ENCODE data around the gene LRRC61. TPM values are rescaled to one million over a fixed set of nuclear protein-coding genes. Genes with fewer than 3 reads are reported as not detected.

The LRRC61 gene
- total RNA-seq, 2 donors from 2014 or later = 9.7 to 9.8 TPM

- H3K27me3 ChIP-seq = no peaks in the 10 kb centered on the region
- H3K4me1 ChIP-seq = peaks cover 0 to 20% of the 10 kb centered on the region in 2 donors
- TF ChIP-seq, protein P1, sequence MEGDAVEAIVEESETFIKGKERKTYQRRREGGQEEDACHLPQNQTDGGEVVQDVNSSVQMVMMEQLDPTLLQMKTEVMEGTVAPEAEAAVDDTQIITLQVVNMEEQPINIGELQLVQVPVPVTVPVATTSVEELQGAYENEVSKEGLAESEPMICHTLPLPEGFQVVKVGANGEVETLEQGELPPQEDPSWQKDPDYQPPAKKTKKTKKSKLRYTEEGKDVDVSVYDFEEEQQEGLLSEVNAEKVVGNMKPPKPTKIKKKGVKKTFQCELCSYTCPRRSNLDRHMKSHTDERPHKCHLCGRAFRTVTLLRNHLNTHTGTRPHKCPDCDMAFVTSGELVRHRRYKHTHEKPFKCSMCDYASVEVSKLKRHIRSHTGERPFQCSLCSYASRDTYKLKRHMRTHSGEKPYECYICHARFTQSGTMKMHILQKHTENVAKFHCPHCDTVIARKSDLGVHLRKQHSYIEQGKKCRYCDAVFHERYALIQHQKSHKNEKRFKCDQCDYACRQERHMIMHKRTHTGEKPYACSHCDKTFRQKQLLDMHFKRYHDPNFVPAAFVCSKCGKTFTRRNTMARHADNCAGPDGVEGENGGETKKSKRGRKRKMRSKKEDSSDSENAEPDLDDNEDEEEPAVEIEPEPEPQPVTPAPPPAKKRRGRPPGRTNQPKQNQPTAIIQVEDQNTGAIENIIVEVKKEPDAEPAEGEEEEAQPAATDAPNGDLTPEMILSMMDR (IDR thresholded peaks at IDR 0.05) = no peak
- H3K27ac ChIP-seq = no peak overlapping the region
- DNase-seq (ENCODE audit: low spot score) = no peak
- no peaks in the 10 kb centered on the region for H3K9me3 ChIP-seq
- H3K4me3 ChIP-seq = no peak overlapping the region
- H3K36me3 ChIP-seq = no peaks in the 10 kb centered on the region
These were observed 4.2 kb downstream of the LRRC61 start for GRCh38 chr7:150327308-150327707.

DNA sequence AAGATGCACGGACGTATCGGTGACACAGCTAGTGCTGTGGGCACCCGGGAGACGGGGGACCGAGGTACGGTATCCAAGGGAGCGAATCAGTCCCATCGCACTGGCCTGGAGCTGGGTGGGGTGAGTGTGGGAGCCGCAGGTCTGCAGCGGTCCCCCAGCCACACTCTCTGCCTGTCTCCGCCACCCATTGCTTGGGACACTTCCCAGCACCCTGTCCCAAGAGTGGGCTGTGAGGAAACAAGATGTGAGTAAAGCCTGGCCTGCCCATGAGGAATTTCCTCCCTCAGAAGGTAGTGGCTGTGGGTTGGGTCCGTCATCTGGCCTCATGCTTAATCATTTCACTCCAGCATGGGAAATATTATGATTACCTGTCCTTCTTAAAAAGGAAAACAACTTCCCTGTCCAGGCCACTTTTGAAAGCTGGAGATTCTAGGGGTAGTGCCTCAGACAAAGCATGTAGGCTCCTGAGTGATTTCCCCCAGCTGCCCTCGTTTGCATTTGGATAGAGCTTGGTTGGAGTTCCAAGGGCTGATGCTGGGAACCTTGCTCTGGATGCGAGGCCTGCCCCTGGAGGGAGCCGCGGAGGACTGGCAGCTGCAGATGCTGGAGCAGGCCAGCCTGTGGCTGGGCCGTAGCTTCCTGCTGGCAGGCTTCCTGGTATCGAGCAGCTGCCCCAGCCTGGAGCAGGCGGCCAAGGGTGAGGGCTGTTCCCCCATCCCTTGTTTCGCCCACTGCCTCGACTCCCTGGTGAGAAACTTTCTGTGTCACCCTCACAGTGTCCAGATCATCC is 6.4 kb downstream of the LRRC61 start:
- Histone ChIP-seq H3K27ac (no peak overlapping the region), H3K9me3 (no peaks in the 10 kb centered on the region), H3K4me3 (no peak overlapping the region), H3K27me3 (no peaks in the 10 kb centered on the region), H3K4me1 (no peaks in the 10 kb centered on the region), H3K36me3 (no peaks in the 10 kb centered on the region)
- TF ChIP-seq, protein P1 (IDR thresholded peaks at IDR 0.05) = no peak
- no peak for DNase-seq (ENCODE audit: low spot score)

DNA sequence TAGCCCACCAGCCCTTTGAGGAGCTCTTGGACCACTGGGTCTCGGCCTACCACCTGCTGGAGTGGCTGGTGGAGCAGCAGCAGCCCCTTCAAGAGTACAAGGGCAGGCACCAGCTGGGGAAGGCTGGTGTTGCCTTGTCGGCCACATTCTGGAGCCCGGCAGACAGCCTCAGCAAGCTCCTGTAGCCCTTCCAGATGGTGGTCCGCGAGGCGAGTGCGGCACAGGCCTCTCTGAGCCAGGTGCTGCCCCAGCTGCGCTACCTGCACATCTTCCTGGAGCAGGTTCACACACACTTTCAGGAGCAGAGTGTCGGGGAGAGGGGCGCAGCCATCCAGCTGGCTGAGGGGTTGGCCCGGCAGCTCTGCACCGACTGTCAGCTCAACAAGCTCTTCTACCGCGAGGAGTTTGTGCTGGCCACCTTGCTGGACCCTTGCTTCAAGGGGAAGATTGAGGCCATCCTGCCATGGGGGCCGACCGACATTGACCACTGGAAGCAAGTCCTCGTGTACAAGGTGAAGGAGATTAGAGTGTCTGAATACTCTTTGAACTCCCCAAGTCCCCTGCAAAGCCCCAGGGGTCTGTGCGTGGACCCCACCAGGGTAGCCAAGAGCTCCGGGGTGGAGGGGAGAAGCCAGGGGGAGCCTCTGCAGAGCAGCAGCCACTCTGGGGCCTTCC is 7.2 kb downstream of the LRRC61 start:
- Histone ChIP-seq H3K9me3 (no peaks in the 10 kb centered on the region), H3K27me3 (no peaks in the 10 kb centered on the region), H3K4me3 (no peak overlapping the region), H3K36me3 (no peaks in the 10 kb centered on the region), H3K4me1 (peaks cover 0 to 2% of the 10 kb centered on the region in 2 donors), H3K27ac (no peak overlapping the region)
- no peak for DNase-seq (ENCODE audit: low spot score)
- TF ChIP-seq, protein P1 (IDR thresholded peaks at IDR 0.05) = no peak

DNA sequence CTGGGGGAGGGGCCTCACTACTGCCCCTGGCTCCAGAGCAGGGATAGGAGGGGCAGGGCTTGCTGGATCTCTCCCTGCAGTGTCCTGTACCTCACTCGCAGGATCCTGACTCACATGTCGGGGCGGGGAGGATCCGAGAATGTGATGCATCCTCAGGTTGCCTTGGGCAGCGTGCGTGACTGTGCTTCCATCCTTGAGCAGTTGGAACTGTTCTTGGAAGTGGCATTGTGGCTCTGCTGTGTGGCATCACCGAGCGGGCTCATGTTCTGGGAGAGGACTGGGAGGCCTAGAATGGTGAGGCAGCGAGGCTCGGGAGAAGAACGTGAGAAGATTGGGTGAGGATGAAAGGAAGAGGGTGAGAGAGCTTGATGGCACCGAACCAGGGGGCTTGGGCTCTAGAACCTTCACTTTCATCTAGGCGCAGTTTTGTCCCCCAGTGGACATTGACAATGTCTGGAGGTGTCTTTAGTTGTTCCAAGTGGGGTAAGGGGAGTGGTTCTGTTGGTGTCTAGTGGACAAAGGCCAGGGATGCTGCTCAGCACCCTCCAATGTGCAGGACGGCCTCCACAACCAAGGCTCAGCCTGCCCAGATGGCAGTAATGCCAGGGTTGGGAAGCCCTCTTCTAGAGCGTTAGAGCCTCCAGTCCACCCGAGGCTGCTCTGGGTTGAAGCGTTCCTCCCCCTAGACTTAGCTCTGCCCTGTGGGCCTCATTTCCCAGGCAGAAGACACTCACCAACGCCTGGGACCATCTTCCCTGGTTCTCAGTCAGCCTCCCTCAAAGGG is 9.9 kb downstream of the LRRC61 start:
- no peak overlapping the region for H3K4me3 ChIP-seq
- DNase-seq (ENCODE audit: low spot score) = no peak
- peaks cover 0 to 13% of the 10 kb centered on the region in 2 donors for H3K4me1 ChIP-seq
- H3K36me3 ChIP-seq = no peaks in the 10 kb centered on the region
- TF ChIP-seq, protein P1 (IDR thresholded peaks at IDR 0.05) = no peak
- H3K27ac ChIP-seq = no peak overlapping the region
- no peaks in the 10 kb centered on the region for H3K9me3 ChIP-seq
- H3K27me3 ChIP-seq = no peaks in the 10 kb centered on the region

GRCh38 chr7:150333659-150334058 is 10.5 kb downstream of the LRRC61 start:
- Histone ChIP-seq H3K27me3 (no peaks in the 10 kb centered on the region), H3K9me3 (no peaks in the 10 kb centered on the region), H3K36me3 (no peaks in the 10 kb centered on the region), H3K4me3 (no peak overlapping the region), H3K27ac (no peak overlapping the region), H3K4me1 (peaks cover 0 to 13% of the 10 kb centered on the region in 2 donors)
- TF ChIP-seq, protein P1 (IDR thresholded peaks at IDR 0.05) = no peak
- DNase-seq (ENCODE audit: low spot score) = no peak

Data from right atrium auricular region (tissue), 2 donors.